ENCODE data around the gene BCL3.

BCL3 gene

GRCh38 chr19:44753932-44754749 is 5.6 kb downstream of the BCL3 start:
- no peak for DNase-seq (ENCODE audit: low read depth)
- TF ChIP-seq CTCF (IDR thresholded peaks at IDR 0.05; ENCODE audit: low read depth, low read length, missing control alignments), result no peak
- H3K4me3 ChIP-seq (ENCODE audit: low read depth, low read length), result peak overlapping the region; percentile 72

GRCh38 chr19:44754750-44755080 is 6.2 kb downstream of the BCL3 start:
- peak overlapping the region; percentile 72 for H3K4me3 ChIP-seq (ENCODE audit: low read depth, low read length)
- no peak for DNase-seq (ENCODE audit: low read depth)
- no peak for TF ChIP-seq CTCF (IDR thresholded peaks at IDR 0.05; ENCODE audit: low read depth, low read length, missing control alignments)

GRCh38 chr19:44755219-44755618 is 6.7 kb downstream of the BCL3 start:
- TF ChIP-seq CTCF (IDR thresholded peaks at IDR 0.05; ENCODE audit: low read depth, low read length, missing control alignments), result no peak
- peak overlapping the region; percentile 72; the same call in 1 of the 2 replicates for H3K4me3 ChIP-seq (ENCODE audit: low read depth, low read length)
- no peak for DNase-seq (ENCODE audit: low read depth)

GRCh38 chr19:44756089-44756562 is 7.6 kb downstream of the BCL3 start:
- no peak for DNase-seq (ENCODE audit: low read depth)
- no peak for TF ChIP-seq CTCF (IDR thresholded peaks at IDR 0.05; ENCODE audit: low read depth, low read length, missing control alignments)
- H3K4me3 ChIP-seq (ENCODE audit: low read depth, low read length), result no peak overlapping the region

GRCh38 chr19:44757057-44757734 is 8.7 kb downstream of the BCL3 start:
- no peak for DNase-seq (ENCODE audit: low read depth)
- no peak overlapping the region for H3K4me3 ChIP-seq (ENCODE audit: low read depth, low read length)
- TF ChIP-seq CTCF (IDR thresholded peaks at IDR 0.05; ENCODE audit: low read depth, low read length, missing control alignments), result no peak

GRCh38 chr19:44757735-44758505 is 9.4 kb downstream of the BCL3 start:
- no peak for TF ChIP-seq CTCF (IDR thresholded peaks at IDR 0.05; ENCODE audit: low read depth, low read length, missing control alignments)
- no peak overlapping the region for H3K4me3 ChIP-seq (ENCODE audit: low read depth, low read length)
- no peak for DNase-seq (ENCODE audit: low read depth)
